NCI-H82 treated with DMSO at 0.1 percent for 48 hours (cell line): ENCODE results near the gene BBS2.

Experiments
- DNase-seq: peaks from one replicate; lab custom pipeline; 2025; ENCODE audit not compliant: unreplicated experiment; lab: John Stamatoyannopoulos, UW

BBS2 gene

GRCh38 chr16:56519459-56520250, at the start of gene BBS2:
Gene BBS2, minus strand, starts transcription at chr16:56520024. Its CDS starts 162 bp downstream, at chr16:56519862.
- peak; percentile 53 for DNase-seq

- DNase-seq: no peak
These were observed 45.1 kb upstream of the BBS2 start, which contains the start of gene MT4 for GRCh38 chr16:56564793-56565477. Gene MT4, plus strand, starts transcription at chr16:56565073. Its CDS starts 56 bp downstream, at chr16:56565129.

DNA sequence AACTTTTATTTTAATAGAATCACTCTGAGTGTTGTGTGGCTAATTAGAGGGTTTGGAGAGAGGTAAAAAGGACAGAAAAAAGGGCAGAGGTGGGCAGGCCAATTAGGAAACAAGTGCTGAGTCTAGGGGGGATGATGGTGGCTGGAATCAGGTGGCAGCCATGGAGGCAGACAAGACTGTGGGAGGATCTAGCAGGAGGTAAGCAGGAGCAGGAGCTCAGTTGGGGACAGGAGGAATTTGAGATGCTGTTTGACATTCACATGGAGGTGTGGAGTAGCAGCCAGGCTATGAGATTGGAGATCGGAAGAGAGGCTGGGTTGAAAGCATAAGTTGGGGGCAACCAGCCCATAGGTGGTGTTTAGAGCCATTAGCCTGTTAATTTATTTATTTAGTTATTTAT, 41.3 kb upstream of the BBS2 start:
- no peak for DNase-seq

- DNase-seq: no peak
These were observed 40.6 kb upstream of the BBS2 start for GRCh38 chr16:56560447-56560846.

GRCh38 chr16:56559109-56559508, 39.3 kb upstream of the BBS2 start:
- DNase-seq: no peak

DNA sequence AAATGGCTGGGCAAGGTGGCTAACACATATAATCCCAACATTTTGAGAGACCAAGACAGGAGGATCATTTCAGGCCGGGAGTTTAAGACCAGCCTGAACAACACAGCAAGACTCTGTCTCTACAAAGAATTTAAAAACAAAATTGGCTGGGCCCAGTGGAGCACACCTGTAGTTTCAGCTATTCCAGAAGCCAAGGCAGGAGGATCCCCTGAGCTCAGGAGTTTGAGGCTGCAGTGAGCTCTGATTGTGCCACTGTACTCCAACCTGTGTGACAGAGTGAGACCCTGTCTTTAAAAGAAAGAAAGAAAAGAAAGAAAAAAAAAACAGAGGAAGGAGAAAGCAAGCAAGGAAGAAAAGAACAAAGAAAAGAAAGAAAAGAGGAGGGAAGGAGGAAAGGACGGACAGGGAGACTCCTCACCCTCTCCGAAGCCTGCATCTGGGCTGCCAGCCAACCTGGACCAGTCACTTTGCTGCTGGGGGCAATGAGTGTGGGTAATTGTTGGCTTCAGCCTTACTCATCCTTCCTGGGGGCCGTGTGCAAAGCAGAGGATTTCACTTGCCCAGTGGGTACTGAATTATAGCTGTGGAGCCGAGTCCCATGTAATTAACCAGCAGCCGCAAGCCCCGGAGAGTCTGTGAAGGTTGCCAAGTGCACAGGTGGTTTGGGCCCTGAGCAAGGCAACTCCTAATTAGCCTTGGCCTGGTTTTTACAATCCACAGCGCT, 38.4 kb upstream of the BBS2 start:
- DNase-seq: no peak

GRCh38 chr16:56554441-56554840, 34.6 kb upstream of the BBS2 start:
- no peak for DNase-seq

GRCh38 chr16:56551796-56552738, 32.2 kb upstream of the BBS2 start:
- DNase-seq: no peak

GRCh38 chr16:56549744-56550385, 30.0 kb upstream of the BBS2 start:
- no peak for DNase-seq

GRCh38 chr16:56549161-56549560, 29.3 kb upstream of the BBS2 start:
- DNase-seq: no peak

- DNase-seq: no peak
These were observed 28.2 kb upstream of the BBS2 start for GRCh38 chr16:56547949-56548567.

GRCh38 chr16:56547120-56547948, 27.5 kb upstream of the BBS2 start:
- DNase-seq: no peak

DNA sequence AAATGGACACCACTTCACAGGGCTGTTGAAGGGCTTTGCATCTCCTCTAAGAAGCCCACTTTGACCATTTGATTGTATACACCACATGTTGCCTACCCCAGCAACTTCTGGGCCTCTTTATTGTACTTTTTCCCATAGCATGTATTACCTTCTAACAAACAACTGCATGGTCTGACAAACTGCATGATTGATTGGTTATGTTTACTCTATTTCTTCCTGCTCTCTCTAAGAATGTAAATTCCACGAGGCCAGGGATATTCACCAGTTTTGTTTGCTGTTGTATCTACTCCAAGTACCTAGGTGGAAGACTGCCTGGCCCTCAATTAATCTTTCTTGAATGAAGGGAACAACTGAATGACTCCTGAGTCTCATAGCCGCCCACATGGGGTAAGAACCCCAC, 22.2 kb upstream of the BBS2 start:
- no peak for DNase-seq

DNA sequence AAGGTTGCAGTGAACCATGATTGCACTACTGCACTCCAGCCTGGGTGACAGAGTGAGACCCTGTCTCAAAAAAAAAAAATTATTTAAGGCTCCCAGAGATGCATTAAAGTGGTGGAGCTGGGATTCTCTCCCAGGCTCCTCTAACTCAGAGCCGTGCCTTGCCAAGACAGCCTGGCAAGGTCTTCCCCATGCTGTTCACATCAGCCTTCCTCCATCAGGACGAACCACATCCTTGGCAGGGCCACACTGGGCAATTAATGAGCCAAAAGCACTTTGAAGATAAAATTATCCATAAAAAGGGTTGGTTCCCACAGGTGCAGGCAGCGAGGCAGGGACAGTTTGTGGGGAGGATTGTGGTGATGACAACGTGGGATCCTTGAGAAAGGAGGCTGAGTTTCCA, 19.8 kb upstream of the BBS2 start:
- DNase-seq: no peak

GRCh38 chr16:56538331-56538730, 18.5 kb upstream of the BBS2 start:
- no peak for DNase-seq

GRCh38 chr16:56534847-56535383, 15.1 kb upstream of the BBS2 start:
- DNase-seq: no peak

GRCh38 chr16:56532714-56533113, 12.9 kb upstream of the BBS2 start:
- DNase-seq: no peak

DNA sequence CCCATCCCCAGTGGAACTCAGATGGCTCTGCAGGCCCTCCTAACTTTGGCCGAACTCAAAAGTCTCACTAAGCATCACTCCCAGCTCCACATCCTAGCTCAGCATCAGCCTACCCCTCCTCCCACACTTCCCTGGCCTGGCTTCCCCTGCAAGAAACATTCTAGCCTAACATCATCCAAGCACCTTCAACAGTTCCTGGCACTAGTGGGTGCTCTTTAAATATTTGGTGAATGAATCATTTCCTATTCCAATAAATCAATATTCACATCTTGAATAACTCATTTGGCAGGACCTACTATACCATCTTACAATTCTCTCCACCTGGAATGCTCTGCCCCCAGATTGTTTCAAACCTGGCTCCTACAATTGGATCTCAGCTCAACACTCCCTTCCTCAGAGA, 11.0 kb upstream of the BBS2 start:
- DNase-seq: no peak

- no peak for DNase-seq
These were observed 5.4 kb upstream of the BBS2 start for GRCh38 chr16:56525236-56525635.
